PFSK-1 (cell line): Measurements from ENCODE around the gene SULT1A3.

ENCODE experiments used
- FOXP2 ChIP-seq: optimal IDR thresholded peaks from 2 replicates; pipeline ENCODE3; 2011; ENCODE audit warnings: borderline replicate concordance, control low read depth, inconsistent platforms; ENCODE audit not compliant: insufficient read depth; ENCODE audit errors: extremely low read length, extremely low read depth
- POLR2AphosphoS5 ChIP-seq: IDR thresholded peaks from 2 replicates; pipeline ENCODE4 v1.6.1; 2012; ENCODE audit warnings: low read depth, mild to moderate bottlenecking, control low read depth, low read length, moderate library complexity
- REST ChIP-seq, 2 experiments: IDR thresholded peaks; 2 replicates each; pipeline versions ENCODE4 v1.6.1 to v1.8.0; 2011 to 2012; ENCODE audit warnings: low read depth in 2 of 2, low read length in 2 of 2, control low read depth in 1 of 2, inconsistent platforms in 1 of 2, mild to moderate bottlenecking in 1 of 2, moderate library complexity in 1 of 2; ENCODE audit not compliant: insufficient read depth in 1 of 2
- SIN3A ChIP-seq: IDR thresholded peaks from 2 replicates; pipeline ENCODE4 v1.6.1; 2012; ENCODE audit warnings: mild to moderate bottlenecking, low read length, moderate library complexity, borderline replicate concordance; ENCODE audit not compliant: insufficient read depth
- TAF1 ChIP-seq: IDR thresholded peaks from 2 replicates; pipeline ENCODE4 v1.6.1; 2012; ENCODE audit warnings: low read length, control low read depth, borderline replicate concordance; ENCODE audit not compliant: insufficient read depth

SULT1A3 gene

GRCh38 chr16:30163538-30163937 lies 35.5 kb upstream of the SULT1A3 start:
- TF ChIP-seq SIN3A, result no peak
- TF ChIP-seq POLR2AphosphoS5, result no peak
- no peak for TF ChIP-seq TAF1
- no peak for TF ChIP-seq REST (IDR thresholded peaks at IDR 0.05; ENCODE audit: insufficient read depth in 1 of 2, low read depth in 2 of 2, low read length in 2 of 2)
- TF ChIP-seq FOXP2, result no peak

GRCh38 chr16:30166202-30166902 lies 32.7 kb upstream of the SULT1A3 start:
- TF ChIP-seq FOXP2, result no peak
- TF ChIP-seq POLR2AphosphoS5, result no peak
- no peak for TF ChIP-seq TAF1
- no peak for TF ChIP-seq REST (IDR thresholded peaks at IDR 0.05; ENCODE audit: insufficient read depth in 1 of 2, low read depth in 2 of 2, low read length in 2 of 2)
- TF ChIP-seq SIN3A, result no peak

- TF ChIP-seq FOXP2, result no peak
Measured at GRCh38 chr16:30173054-30173453, 26.0 kb upstream of the SULT1A3 start.

GRCh38 chr16:30179195-30179594 lies 19.9 kb upstream of the SULT1A3 start:
- TF ChIP-seq TAF1, result no peak
- TF ChIP-seq SIN3A, result no peak
- TF ChIP-seq REST (IDR thresholded peaks at IDR 0.05; ENCODE audit: insufficient read depth in 1 of 2, low read depth in 2 of 2, low read length in 2 of 2), result no peak
- TF ChIP-seq FOXP2, result no peak
- TF ChIP-seq POLR2AphosphoS5, result no peak

- TF ChIP-seq FOXP2, result no peak
- TF ChIP-seq POLR2AphosphoS5, result no peak
- no peak for TF ChIP-seq SIN3A
- no peak for TF ChIP-seq REST (IDR thresholded peaks at IDR 0.05; ENCODE audit: insufficient read depth in 1 of 2, low read depth in 2 of 2, low read length in 2 of 2)
Measured at GRCh38 chr16:30179931-30180330, 19.1 kb upstream of the SULT1A3 start.
